Hepatocyte (in vitro differentiated cells): Measurements from ENCODE around the gene WASHC4. TPM values are rescaled to one million over a fixed set of nuclear protein-coding genes. Genes with fewer than 3 reads are reported as not detected.

Experiments used
- DNase-seq: peaks from one replicate; pipeline ENCODE4 v3.0.0-alpha.2; 2016; ENCODE audit warnings: low spot score
- H2AFZ ChIP-seq: fragments of 200-600 bp; sonication (generic); 2 replicates; pipeline ENCODE4 v1.6.0; 2016; ENCODE audit warnings: antibody characterized with exemption, mild to moderate bottlenecking
- H3K27ac ChIP-seq: fragments of 200-600 bp; sonication (generic); 2 replicates; pipeline ENCODE4 v1.5.1; 2016; ENCODE audit warnings: mild to moderate bottlenecking
- H3K27me3 ChIP-seq: fragments of 200-600 bp; sonication (generic); 2 replicates; pipeline ENCODE4 v1.6.1; 2016
- H3K36me3 ChIP-seq: fragments of 200-600 bp; sonication (generic); replicated peaks from 2 replicates; pipeline ENCODE4 v1.5.1; 2016; ENCODE audit warnings: low read depth; ENCODE audit not compliant: insufficient read depth
- H3K4me1 ChIP-seq: fragments of 200-600 bp; sonication (generic); 2 replicates; pipeline ENCODE4 v1.5.1; 2016; ENCODE audit warnings: mild to moderate bottlenecking, moderate library complexity; ENCODE audit not compliant: insufficient read depth
- H3K4me2 ChIP-seq: fragments of 200-600 bp; sonication (generic); 2 replicates; pipeline ENCODE4 v1.6.0; 2016
- H3K4me3 ChIP-seq: fragments of 200-600 bp; sonication (generic); 2 replicates; pipeline ENCODE4 v1.5.1; 2016; ENCODE audit warnings: mild to moderate bottlenecking
- H3K79me2 ChIP-seq: fragments of 200-600 bp; sonication (generic); 2 replicates; pipeline ENCODE4 v1.6.0; 2017; ENCODE audit warnings: mild to moderate bottlenecking
- H3K9me2 ChIP-seq: fragments of 200-600 bp; sonication (generic); replicated peaks from 2 replicates; pipeline ENCODE4 v1.6.0; 2017; ENCODE audit warnings: mild to moderate bottlenecking; ENCODE audit not compliant: insufficient read depth
- H3K9me3 ChIP-seq: fragments of 200-600 bp; sonication (generic); 2 replicates; pipeline ENCODE4 v1.5.1; 2016; ENCODE audit warnings: low read depth, mild to moderate bottlenecking
- H4K20me1 ChIP-seq: fragments of 200-600 bp; sonication (generic); 2 replicates; pipeline ENCODE4 v1.6.0; 2016; ENCODE audit warnings: mild to moderate bottlenecking; ENCODE audit not compliant: insufficient read depth, poor library complexity, severe bottlenecking
- CTCF ChIP-seq: fragments of 200-600 bp; sonication (generic); IDR thresholded peaks from 2 replicates; pipeline ENCODE4 v1.5.1; 2016; ENCODE audit warnings: antibody characterized with exemption, mild to moderate bottlenecking; ENCODE audit not compliant: poor library complexity
- EZH2 ChIP-seq: fragments of 200-600 bp; sonication (generic); IDR thresholded peaks from 2 replicates; pipeline ENCODE4 v1.6.1; 2016; ENCODE audit warnings: antibody characterized with exemption, mild to moderate bottlenecking, borderline replicate concordance
- EZH2phosphoT487 ChIP-seq: fragments of 200-600 bp; sonication (generic); IDR thresholded peaks from one replicate; pipeline ENCODE4 v1.6.1; 2018; ENCODE audit warnings: antibody characterized with exemption, mild to moderate bottlenecking, low read depth, moderate library complexity; ENCODE audit not compliant: unreplicated experiment, severe bottlenecking
- WGBS: methylation state at CpG from one replicate; pipeline ENCODE4 v1.1.6; 2016; ENCODE audit warnings: low lambda C conversion rate; ENCODE audit errors: missing lambda C conversion rate; 5-methylcytosine and 5-hydroxymethylcytosine counted together
- polyA plus RNA-seq: library from polyadenylated mRNA; unstranded; fragments of >200 nt; fragmentation: Nextera tagmentation; extraction: Ambion mirVana; gene quantifications from 2 replicates; pipeline ENCODE4 v1.2.1, GENCODE V29; 2016
- total RNA-seq: library from RNA; depleted of rRNA; stranded (reverse); fragments of >200 nt; gene quantifications from 2 replicates; pipeline ENCODE4 v1.2.3, GENCODE V29; 2014

The WASHC4 gene
- total and polyA plus RNA-seq, 2 experiments from 2014 or later: 31.3 to 92.7 TPM

GRCh38 chr12:105077435-105077834 lies 30.1 kb upstream of the WASHC4 start:
- peaks cover 10% of the 10 kb centered on the region for H3K79me2 ChIP-seq
- H3K36me3 ChIP-seq: no peaks in the 10 kb centered on the region
- no peaks in the 10 kb centered on the region for H3K9me3 ChIP-seq
- TF ChIP-seq CTCF (no peak), EZH2 (no peak), EZH2phosphoT487 (no peak)
- H3K4me3 ChIP-seq: no peak overlapping the region
- DNase-seq: no peak
- H3K9me2 ChIP-seq: no peaks in the 10 kb centered on the region
- 84% methylated on average over 7 of the region's 7 CpGs for WGBS
- H3K27ac ChIP-seq: no peak overlapping the region
- peaks cover 2% of the 10 kb centered on the region for H3K27me3 ChIP-seq
- no peak overlapping the region for H3K4me2 ChIP-seq
- no peak overlapping the region for H2AFZ ChIP-seq
- H3K4me1 ChIP-seq: no peaks in the 10 kb centered on the region
- H4K20me1 ChIP-seq: no peaks in the 10 kb centered on the region

GRCh38 chr12:105078712-105079570 lies 28.6 kb upstream of the WASHC4 start:
- Histone ChIP-seq H4K20me1 (no peaks in the 10 kb centered on the region), H3K9me3 (no peaks in the 10 kb centered on the region), H3K4me2 (no peak overlapping the region), H3K27ac (no peak overlapping the region), H2AFZ (no peak overlapping the region), H3K79me2 (peaks cover 10% of the 10 kb centered on the region), H3K36me3 (no peaks in the 10 kb centered on the region), H3K9me2 (no peaks in the 10 kb centered on the region), H3K4me1 (no peaks in the 10 kb centered on the region), H3K4me3 (no peak overlapping the region), H3K27me3 (peaks cover 9% of the 10 kb centered on the region)
- DNase-seq: no peak
- 83% methylated on average over 11 of the region's 11 CpGs for WGBS
- TF ChIP-seq EZH2phosphoT487 (no peak), EZH2 (no peak), CTCF (no peak)

GRCh38 chr12:105083031-105083430 lies 24.5 kb upstream of the WASHC4 start:
- no peak for TF ChIP-seq CTCF
- TF ChIP-seq EZH2: no peak
- no peak for TF ChIP-seq EZH2phosphoT487
- 66% methylated on average over 5 of the region's 5 CpGs for WGBS
- no peak overlapping the region for H2AFZ ChIP-seq
- no peak overlapping the region for H3K4me3 ChIP-seq
- DNase-seq: no peak
- H4K20me1 ChIP-seq: no peaks in the 10 kb centered on the region
- H3K9me2 ChIP-seq: no peaks in the 10 kb centered on the region
- H3K4me1 ChIP-seq: no peaks in the 10 kb centered on the region
- no peaks in the 10 kb centered on the region for H3K9me3 ChIP-seq
- peak overlapping the region; percentile 2 for H3K27ac ChIP-seq
- peaks cover 10% of the 10 kb centered on the region for H3K79me2 ChIP-seq
- H3K36me3 ChIP-seq: no peaks in the 10 kb centered on the region
- peaks cover 11% of the 10 kb centered on the region for H3K27me3 ChIP-seq
- H3K4me2 ChIP-seq: peak overlapping the region; percentile 89
